CMK (cell line): ENCODE results near the gene SLC9C2.
"Not testable (repeated sequence)": the region's sequence is repeated elsewhere in the genome, so short reads cannot be mapped to it uniquely, and the experiment has no call there.

Experiments
- DNase-seq: peaks from one replicate; pipeline ENCODE4 v3.0.0-alpha.2; 2010; ENCODE audit warnings: low read depth

Gene SLC9C2

DNA sequence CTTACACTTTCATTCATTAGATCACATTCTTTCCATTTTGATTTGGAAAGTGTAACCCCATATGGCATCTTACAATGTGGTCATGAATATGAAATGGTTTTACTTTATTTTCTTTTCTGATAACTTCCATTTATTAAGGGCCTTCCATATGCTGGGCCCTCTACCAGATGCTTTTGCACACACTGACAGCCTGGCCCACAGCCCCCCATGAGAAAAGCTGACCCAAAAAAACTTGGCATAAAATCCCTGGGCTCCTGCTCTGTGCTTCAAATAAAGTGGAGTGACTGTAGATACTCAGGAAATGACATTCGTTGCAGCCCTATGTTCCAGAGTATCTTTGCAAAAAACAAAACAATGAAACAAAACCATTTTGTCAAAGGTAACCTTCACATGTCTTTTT is 76.9 kb downstream of the SLC9C2 start:
- no peak for DNase-seq

DNA sequence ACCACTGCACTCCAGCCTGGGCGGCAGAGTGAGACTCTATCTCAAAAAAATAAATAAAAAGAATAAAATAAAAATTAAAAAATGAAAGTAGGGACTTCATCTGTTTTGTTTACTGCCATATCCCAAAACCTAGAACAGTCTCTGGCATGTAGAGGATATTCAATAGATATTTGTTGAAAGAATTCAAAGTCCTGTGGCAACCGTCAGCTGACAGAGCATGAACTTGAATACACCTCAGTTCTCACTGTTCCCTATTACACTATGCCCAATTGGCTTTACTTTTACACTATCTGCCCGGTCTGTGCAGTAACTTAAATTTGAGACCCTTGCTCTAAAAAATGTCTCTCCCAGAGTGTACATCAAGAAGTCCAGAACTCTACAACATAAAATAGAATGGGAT is 79.5 kb downstream of the SLC9C2 start:
- no peak for DNase-seq

DNA sequence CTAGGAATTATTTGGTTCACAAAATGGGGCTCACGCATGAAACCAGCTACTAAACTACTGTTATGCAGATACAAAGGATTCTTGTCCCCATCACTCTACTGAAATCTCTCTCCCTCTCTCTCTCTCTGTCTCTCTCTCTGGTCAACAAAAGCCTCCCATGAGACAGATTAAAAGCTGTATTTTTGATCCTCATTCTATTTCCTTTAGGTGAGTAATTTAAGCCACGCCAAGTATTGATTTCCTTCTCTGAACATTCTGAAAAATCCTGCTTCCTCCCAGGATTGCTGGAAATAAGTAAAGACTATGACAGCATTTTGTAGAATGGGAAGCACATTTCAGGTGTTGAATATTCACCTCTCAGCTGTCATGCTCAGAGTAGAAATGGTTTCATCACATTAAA is 82.1 kb downstream of the SLC9C2 start:
- no peak for DNase-seq

DNA sequence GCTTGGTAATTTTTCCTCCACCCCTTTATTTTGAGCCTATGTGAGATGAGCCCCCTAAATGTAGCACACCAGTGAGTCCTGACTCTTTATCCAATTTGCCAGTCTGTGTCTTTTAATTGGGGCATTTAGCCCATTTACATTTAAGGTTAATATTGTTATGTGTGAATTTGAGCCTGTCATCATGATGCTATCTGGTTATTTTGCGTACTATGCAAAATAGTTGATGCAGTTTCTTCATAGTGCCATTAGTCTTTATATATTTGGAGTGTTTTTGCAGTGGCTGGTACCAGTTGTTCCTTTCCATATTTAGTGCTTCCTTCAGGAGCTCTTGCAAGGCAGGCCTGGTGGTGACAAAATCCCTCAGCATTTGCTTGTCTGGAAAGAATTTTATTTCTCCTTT is 88.4 kb downstream of the SLC9C2 start:
- DNase-seq: not testable (repeated sequence)

DNA sequence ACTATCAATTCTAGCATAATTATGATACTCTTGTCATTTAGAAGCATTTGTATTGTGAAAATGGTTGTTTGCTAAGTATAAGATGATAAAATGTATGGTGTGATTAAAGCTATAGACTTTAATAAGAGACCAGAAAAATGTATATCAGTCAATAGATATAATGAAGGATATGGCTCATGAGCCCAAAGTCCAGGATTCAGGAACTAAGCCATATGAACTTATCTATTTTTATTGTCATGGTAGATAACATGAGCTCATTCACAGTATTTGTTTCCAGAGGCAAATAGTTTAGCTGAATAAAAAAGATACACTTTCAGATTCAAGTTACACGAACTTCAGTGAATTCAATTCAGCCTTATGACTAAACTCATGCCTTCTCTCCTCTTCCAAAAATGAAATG is 93.1 kb downstream of the SLC9C2 start:
- no peak for DNase-seq

DNA sequence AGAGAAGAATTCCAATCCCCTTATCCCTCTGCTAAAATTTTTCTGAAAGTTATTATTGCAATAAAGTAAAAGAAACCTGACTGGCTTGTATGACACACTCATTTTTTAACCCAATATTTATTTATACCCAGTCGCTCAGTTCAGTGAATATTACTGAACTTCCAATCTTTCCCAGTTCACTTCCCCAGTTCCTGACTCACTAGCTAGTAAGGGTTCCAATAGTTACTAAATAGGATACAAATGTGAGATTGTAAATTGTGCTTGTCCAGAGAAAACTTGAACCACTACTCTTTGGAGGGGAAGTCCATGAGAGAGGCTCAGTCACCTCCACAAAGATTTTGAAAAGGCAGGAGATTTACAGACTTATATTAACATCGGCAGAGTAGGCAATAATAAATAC is 94.3 kb downstream of the SLC9C2 start:
- DNase-seq: no peak

DNA sequence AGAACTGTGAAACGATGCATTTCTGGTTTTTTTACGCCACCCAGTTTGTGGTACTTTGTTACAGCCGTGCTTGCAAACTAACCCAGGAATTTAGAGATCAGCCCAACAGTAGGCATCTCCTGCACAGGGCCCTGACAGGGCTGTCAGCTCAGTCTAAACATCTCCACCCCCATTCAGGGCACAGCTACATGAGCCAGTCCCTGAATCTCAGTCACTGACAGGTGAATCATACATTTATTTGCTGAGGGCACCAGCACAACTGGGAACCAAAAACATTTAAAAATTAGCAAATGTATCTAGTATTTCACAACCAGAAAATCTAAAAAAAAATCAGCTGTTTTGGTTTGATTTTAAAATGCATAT is 95.0 kb downstream of the SLC9C2 start:
- DNase-seq: no peak

DNA sequence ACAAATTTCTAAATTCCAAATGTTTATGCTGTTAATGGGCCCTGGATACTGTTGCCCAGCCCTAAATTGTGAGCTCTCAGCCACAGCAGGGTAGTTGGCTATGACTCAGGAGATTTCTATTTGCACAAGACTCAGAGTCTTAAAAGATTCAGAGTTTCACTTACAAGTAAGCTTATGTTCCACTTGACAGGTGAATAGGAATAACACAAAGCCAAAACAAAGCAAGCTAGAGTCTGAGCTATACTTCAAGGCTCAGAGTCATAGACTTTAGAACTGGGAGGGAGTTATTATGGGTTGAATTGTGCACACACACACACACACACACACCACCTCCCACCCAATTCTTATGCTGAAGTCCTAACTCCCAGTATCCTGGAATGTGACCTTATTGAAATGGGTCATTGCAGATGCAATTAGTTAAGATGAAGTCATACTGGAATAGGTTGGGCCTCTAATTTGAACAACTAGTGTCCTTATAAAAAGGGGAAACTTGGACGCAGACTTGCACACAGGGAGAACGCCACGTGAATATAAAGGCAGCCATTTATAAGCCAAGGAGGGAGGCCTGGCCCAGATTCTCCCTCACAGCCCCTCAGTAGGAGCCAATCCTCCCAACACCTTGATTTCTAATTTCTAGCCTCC is 95.5 kb downstream of the SLC9C2 start:
- DNase-seq: no peak

DNA sequence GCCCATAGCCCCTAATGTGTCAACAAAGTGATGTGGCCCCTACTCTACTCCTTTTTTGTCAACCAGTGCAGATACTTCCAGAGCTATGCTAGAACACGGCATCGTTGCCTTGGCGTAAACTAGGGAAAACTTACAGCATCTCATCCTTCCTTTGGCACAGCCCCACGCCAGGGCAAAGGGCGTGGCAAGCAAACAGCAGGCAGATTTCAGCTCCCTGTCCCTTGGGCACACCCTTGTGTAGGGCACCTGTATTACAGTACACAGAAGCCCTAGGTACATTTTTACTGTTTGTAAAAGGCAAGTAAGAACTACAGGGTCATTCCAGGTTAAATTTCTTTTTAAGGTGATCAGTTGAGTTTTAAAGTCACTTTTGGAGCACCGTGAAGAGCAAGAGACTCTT is 96.4 kb downstream of the SLC9C2 start:
- DNase-seq: no peak

DNA sequence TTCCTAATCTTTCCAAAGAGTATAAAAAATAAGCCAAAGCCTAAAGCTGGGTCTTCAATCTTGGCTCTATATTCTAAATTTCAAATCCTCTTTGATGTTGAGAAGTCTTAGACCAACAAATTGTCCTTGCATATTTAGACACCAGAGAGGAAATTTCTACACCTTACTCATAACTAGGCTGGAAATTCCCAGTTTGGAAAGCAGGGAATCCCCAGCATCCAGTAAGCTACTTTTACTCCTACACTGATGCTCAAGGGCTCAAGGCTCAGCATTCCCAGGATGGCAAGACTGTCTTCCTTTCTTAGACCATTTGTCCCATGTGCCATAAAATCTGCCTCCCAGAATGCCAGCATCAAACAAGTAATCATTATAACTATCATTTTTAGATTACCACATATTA is 97.5 kb downstream of the SLC9C2 start:
- DNase-seq: no peak

DNA sequence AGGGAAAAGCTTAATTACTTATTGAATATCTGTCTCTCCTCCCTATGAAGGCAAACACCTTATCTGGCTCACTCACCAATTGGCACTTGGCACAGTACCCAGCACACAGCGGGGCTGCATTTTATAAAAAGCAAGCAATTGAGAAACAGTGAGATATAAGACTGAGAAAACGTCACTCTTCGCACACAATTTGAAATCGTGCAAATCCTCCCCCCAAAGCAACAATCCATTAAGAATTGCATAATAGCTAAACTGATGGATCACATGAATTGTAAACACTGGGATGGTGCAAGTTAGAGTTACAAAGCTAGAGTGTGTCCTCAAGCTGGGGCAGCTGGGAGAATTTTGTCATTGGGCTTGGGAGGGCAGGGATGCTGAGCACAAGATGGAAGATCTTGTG is 98.6 kb downstream of the SLC9C2 start:
- no peak for DNase-seq

DNA sequence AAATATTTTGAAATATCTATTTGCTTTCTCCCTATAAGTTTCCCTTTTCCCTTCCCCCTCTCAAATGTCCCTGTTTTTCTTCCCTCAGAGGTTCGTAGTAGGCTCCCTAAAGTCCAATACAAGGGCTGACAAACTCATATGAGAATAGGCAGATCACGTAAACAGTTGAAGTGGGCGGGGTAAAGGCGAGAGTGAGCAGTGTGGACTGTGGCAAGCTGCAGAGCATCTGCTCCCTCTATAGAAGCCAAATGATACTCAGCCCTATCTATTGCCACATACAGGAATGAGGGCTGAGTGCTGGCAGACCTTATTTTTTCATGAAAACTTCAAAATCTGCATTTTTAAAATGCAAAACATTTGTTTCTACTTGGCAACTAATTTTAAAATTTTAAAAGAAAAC is 99.5 kb downstream of the SLC9C2 start:
- no peak for DNase-seq

DNA sequence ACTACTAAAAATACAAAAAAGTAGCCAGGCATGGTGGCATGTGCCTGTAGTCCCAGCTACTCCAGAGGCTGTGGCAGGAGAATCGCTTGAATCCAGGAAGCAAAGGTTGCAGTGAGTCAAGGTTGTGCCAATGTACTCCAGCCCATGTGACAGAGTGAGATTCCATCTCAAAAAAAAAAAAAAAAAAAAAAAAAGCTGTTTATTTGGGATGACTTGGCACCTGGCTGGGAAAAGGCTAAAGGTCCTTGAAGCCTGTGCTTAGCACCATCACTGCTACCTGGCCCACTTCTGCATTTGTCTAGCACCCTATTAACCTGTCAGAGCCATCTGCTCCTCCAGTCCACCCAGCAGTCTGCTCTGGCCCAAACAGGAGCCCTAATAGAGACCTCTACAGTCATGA is 100.8 kb downstream of the SLC9C2 start:
- DNase-seq: no peak

DNA sequence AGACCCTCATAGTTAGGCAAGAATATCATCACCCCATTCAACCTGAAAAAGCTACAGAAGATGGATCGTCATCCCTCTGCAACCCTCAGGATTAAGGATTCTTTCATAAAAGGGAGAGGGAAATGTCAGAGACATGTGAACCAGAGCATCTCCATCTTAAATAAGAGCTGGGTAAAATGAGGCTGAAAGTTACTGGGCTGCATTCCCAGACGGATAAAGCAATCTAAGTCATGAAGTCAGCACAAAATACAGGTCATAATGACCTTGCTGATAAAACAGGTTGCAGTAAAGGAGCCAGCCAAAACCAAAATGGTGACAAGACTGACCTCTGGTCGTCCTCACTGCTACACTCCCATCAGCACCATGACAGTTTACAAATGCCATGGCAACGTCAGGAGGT is 103.1 kb downstream of the SLC9C2 start:
- DNase-seq: no peak

DNA sequence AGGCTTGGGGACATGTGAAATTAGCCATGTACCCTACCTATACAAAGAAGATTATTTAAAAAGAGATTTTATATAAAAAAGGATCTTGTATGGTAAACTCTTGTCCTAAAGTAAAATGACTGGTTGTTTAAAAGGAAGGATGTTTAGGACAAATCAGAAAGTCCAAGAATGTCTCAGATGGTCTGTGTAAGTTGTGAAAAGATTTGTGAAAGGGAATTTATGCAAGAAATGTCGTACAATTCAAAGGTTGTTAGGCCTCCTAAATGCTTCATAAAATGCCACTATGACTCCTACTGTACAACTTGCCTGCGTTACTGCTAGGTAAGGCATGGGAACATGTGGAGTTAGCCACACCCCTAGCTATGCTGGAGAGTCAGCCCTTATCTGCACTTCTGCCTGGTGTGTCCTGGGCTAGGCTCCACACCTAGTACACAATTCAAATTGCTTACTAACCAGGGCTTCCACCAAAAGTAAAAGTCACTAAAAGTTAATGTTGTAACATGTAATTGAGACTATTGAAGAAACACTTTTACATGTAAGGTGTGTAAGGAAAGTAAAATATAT is 106.0 kb downstream of the SLC9C2 start:
- no peak for DNase-seq

DNA sequence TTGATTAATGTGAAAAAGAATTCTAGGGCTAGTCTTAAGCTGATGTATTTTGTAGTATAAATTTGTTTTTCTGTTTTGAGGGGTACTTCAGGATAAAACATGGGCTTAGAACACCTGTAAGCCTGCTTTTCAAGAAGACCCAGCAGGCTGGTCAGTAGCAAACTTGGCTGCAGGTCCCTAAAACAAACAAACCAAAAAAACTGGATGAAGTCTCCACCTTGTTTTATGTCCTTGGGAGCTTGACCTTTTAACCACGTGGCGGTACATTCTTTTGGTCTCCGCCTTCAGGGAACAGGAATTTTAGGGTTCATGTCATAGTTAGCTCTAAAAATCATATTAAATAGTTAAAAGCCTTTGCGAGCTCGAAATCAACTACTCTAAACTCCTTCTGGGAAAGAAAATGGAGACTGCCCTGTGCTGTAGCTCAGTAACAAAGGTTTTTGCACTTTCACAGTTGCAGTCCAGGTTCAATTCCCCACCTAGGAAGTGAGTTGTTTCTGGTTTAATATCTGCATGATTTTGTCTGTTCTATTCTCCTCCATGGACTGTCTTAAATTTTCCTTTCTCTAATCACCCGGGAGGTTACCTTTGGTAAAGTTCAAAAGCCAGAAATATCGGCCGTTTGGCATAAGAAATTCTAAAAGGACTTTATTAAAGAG is 107.1 kb downstream of the SLC9C2 start:
- no peak for DNase-seq

DNA sequence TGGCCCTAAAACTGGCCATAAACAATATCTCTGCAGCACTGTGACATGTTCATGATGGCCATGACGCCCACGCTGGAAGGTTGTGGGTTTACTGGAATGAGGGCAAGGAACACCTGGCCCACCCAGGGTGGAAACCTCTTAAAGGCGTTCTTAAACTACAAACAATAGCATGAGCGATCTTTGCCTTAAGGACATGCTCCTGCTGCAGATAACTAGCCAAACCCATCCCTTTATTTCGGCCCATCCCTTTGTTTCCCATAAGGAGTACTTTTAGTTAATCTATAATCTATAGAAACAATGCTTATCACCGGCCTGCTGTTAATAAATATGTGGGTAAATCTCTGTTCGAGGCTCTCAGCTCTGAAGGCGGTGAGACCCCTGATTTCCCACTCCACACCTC is 109.7 kb downstream of the SLC9C2 start:
- not testable (repeated sequence) for DNase-seq

DNA sequence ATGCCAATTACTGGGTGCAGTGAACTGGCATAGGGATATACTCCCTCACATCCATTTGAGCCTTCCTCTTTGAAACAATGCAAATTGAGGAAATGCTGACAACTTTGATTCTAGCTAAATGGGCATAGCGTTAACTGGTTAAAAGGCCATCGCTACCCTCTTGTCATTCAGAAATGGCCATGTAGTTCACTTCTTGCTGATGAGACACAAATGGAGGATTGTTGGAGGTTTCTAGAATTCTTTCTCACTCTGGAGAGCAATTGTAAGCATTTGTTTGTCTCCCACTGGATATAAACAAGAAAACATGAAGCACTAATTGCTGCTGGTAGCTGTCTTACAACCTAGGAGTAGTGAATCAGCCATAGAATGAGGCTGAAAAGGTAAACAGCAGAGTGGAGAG is 111.4 kb downstream of the SLC9C2 start:
- no peak for DNase-seq

DNA sequence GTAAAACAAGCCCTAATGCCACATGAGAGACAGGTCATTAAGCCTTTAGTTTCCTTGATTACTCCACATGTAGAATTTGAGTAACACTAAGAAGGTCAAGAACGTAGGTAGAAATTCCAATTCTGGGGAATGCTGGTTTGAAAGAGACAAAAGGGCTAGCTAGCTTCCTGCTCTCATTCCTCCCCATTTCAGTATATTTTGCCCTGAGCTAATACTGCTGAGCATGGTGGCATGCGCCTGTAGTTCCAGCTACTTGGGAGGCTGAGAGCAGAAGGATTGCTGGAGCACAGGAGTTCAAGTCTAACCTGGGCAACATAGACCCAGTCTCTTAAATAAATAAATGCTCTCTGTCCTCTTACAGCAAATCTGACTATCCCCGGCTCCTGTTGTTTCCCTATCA is 112.9 kb downstream of the SLC9C2 start:
- no peak for DNase-seq

DNA sequence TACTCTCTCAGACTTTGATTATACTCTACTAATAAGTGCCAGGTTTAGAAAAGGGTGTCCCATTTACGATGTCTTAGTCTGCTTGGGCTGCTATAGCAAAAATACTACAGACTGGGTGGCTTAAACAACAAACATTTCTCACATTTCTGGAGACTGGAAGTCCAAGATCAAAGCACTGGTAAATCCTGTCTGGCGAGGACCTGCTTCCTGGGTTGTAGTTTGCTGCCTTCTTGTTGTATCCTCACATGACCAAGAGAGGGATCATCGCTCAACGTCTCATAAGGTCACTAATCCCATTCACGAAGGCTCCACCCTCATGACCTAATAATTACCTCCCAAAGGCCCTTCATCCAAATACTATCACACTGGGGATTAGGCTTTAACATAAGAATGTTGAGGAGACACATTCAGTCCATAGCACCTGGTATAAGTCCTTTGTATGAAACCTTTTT is 113.7 kb downstream of the SLC9C2 start:
- peak; percentile 47 for DNase-seq

DNA sequence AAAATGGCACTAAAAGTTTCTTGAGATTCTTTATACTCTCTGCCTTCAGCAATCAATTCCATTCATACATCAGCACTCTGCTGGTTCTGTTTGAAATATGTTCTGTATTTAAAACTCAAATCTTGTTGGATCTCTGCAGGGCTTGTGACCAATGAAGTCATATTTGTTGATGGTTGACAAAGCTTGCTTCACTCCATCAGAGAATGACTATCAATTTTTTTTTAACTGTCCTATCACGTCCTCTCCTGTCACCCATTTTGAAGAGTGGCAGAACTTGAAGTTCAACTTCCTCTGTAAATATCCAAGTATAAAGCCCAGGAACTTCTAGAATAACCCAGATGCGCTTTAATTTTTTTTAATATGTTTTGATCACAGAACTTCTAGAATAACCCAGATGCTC is 114.9 kb downstream of the SLC9C2 start:
- no peak for DNase-seq

DNA sequence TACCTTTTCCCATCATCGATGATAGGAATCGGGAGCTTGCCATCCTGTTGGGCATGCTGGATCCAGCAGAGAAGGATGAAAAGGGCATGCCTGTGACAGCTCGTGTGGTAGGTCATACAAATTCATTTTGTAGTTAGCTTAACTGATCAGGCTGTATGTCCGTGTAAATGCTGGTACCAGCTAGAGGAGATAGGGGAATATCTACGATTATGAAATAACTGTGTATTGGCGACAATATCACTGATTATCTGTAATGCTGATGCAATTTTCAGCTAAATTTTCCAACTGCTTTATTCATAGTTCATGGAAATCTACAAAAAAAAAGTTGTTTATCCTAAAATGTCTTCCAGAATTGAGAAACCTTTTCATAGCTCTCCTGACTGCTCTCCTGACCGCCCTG is 117.5 kb downstream of the SLC9C2 start:
- no peak for DNase-seq

DNA sequence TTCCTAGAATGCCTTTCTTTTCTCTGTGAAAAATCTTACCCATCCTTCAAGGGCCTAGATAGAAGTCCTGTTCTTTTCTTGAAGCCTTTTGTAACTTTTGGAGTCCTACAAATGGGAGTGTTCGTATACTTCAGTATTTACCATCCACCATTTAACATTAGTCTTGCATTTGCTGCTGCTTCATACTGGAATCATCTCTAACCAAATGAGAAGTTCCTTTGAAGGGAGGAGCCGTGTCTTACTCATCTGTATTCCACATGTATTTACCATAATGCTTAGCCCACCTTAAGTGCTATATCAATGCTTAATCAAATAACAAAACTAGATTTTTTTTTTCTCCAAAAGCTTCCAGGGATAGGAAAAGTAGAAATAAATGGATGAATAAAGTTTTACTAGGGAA is 118.6 kb downstream of the SLC9C2 start:
- DNase-seq: no peak

DNA sequence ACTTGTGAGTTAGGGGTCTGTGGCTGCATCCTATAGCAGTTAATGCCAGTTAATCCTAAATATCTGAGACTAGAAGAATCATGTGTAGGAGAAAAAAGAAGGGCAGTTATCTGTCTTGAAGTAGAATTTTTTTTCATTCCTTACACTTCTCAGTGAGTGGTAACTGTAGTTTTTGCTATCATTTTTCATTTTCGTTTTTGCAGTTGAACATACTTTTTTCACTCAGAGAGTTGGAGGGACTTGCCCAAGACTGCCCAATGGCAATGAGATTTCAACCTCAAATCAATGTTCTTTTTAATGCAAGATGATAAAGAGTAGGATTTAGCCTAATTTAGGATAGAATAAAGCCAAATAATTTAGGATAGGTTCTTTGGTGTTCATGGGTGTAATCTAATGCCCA is 120.2 kb downstream of the SLC9C2 start:
- DNase-seq: no peak
